Nephron (organoid): ENCODE data around the gene ZNF740.

Experiments
- H3K27ac Mint-ChIP-seq, 3 experiments: 2 replicates each; pipeline ENCODE4 v1.8.0; 2020; ENCODE audit warnings: mixed read lengths in 3 of 3, mild to moderate bottlenecking in 2 of 3, moderate library complexity in 1 of 3
- H3K27me3 Mint-ChIP-seq: 2 replicates; pipeline ENCODE4 v1.8.0; 2021; ENCODE audit warnings: low read depth, mild to moderate bottlenecking, moderate library complexity, mixed read lengths
- H3K36me3 Mint-ChIP-seq: 2 replicates; pipeline ENCODE4 v1.8.0; 2020; ENCODE audit warnings: low read depth, mixed read lengths
- H3K4me1 Mint-ChIP-seq: 2 replicates; pipeline ENCODE4 v1.8.0; 2020; ENCODE audit warnings: mixed read lengths
- H3K4me3 Mint-ChIP-seq, 3 experiments: 2 replicates each; pipeline ENCODE4 v1.8.0; 2020; ENCODE audit warnings: mild to moderate bottlenecking in 3 of 3, mixed read lengths in 3 of 3, moderate library complexity in 2 of 3
- H3K9me3 Mint-ChIP-seq: 2 replicates; pipeline ENCODE4 v1.8.0; 2020; ENCODE audit warnings: mixed read lengths
- CTCF ChIP-seq, 3 experiments: fragments of 200-600 bp; sonication (generic); IDR thresholded peaks; one replicate each; pipeline ENCODE4 v1.5.0; 2021; ENCODE audit warnings: antibody characterized with exemption in 3 of 3; ENCODE audit not compliant: unreplicated experiment in 3 of 3

The ZNF740 gene

GRCh38 chr12:53191096-53191884, 10.8 kb downstream of the ZNF740 start:
- H3K4me1 Mint-ChIP-seq: no peaks in the 10 kb centered on the region
- H3K9me3 Mint-ChIP-seq: no peaks in the 10 kb centered on the region
- H3K27ac Mint-ChIP-seq: no peak overlapping the region
- no peak overlapping the region for H3K4me3 Mint-ChIP-seq
- TF ChIP-seq CTCF (IDR thresholded peaks at IDR 0.05; ENCODE audit: unreplicated experiment in 3 of 3): no peak
- H3K27me3 Mint-ChIP-seq: peaks cover 10% of the 10 kb centered on the region
- peaks cover 28% of the 10 kb centered on the region for H3K36me3 Mint-ChIP-seq

GRCh38 chr12:53191885-53192530, 11.5 kb downstream of the ZNF740 start:
- H3K36me3 Mint-ChIP-seq: peaks cover 21% of the 10 kb centered on the region
- no peak overlapping the region for H3K27ac Mint-ChIP-seq
- no peak overlapping the region for H3K4me3 Mint-ChIP-seq
- H3K9me3 Mint-ChIP-seq: no peaks in the 10 kb centered on the region
- H3K27me3 Mint-ChIP-seq: peaks cover 15% of the 10 kb centered on the region
- no peak for TF ChIP-seq CTCF (IDR thresholded peaks at IDR 0.05; ENCODE audit: unreplicated experiment in 3 of 3)
- no peaks in the 10 kb centered on the region for H3K4me1 Mint-ChIP-seq

- Mint-ChIP-seq H3K27me3 (peaks cover 19% of the 10 kb centered on the region), H3K9me3 (no peaks in the 10 kb centered on the region), H3K4me1 (no peaks in the 10 kb centered on the region), H3K4me3 (no peak overlapping the region), H3K27ac (no peak overlapping the region), H3K36me3 (peaks cover 15% of the 10 kb centered on the region)
- TF ChIP-seq CTCF (IDR thresholded peaks at IDR 0.05; ENCODE audit: unreplicated experiment in 3 of 3): no peak
Measured at GRCh38 chr12:53192531-53193021, 12.1 kb downstream of the ZNF740 start.

GRCh38 chr12:53193040-53193439, 12.5 kb downstream of the ZNF740 start:
- peaks cover 23% of the 10 kb centered on the region for H3K27me3 Mint-ChIP-seq
- H3K4me3 Mint-ChIP-seq: no peak overlapping the region
- no peaks in the 10 kb centered on the region for H3K9me3 Mint-ChIP-seq
- no peaks in the 10 kb centered on the region for H3K4me1 Mint-ChIP-seq
- no peak overlapping the region for H3K27ac Mint-ChIP-seq
- peaks cover 12% of the 10 kb centered on the region for H3K36me3 Mint-ChIP-seq
- no peak for TF ChIP-seq CTCF (IDR thresholded peaks at IDR 0.05; ENCODE audit: unreplicated experiment in 3 of 3)

GRCh38 chr12:53193985-53194716, 13.6 kb downstream of the ZNF740 start:
- TF ChIP-seq CTCF (IDR thresholded peaks at IDR 0.05; ENCODE audit: unreplicated experiment in 3 of 3): no peak
- Mint-ChIP-seq H3K36me3 (peaks cover 3% of the 10 kb centered on the region), H3K9me3 (no peaks in the 10 kb centered on the region), H3K27me3 (peaks cover 34% of the 10 kb centered on the region), H3K27ac (no peak overlapping the region), H3K4me1 (no peaks in the 10 kb centered on the region), H3K4me3 (no peak overlapping the region)
